ENCODE results near the gene ABCC10.
"Not testable (repeated sequence)": the region's sequence is repeated elsewhere in the genome, so short reads cannot be mapped to it uniquely, and the experiment has no call there.

GRCh38 chr6:43498291-43498690, 71.0 kb downstream of the ABCC10 start:
- not testable (repeated sequence) for TF ChIP-seq CTCF (IDR thresholded peaks at IDR 0.05); TP53 (CRISPR knock-in tag; IDR thresholded peaks at IDR 0.05)
- TF ChIP-seq, protein P1, sequence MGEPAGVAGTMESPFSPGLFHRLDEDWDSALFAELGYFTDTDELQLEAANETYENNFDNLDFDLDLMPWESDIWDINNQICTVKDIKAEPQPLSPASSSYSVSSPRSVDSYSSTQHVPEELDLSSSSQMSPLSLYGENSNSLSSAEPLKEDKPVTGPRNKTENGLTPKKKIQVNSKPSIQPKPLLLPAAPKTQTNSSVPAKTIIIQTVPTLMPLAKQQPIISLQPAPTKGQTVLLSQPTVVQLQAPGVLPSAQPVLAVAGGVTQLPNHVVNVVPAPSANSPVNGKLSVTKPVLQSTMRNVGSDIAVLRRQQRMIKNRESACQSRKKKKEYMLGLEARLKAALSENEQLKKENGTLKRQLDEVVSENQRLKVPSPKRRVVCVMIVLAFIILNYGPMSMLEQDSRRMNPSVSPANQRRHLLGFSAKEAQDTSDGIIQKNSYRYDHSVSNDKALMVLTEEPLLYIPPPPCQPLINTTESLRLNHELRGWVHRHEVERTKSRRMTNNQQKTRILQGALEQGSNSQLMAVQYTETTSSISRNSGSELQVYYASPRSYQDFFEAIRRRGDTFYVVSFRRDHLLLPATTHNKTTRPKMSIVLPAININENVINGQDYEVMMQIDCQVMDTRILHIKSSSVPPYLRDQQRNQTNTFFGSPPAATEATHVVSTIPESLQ (CRISPR knock-in tag; IDR thresholded peaks at IDR 0.05) = not testable (repeated sequence)
